Measurements from ENCODE around the gene NSFL1C.

DNA sequence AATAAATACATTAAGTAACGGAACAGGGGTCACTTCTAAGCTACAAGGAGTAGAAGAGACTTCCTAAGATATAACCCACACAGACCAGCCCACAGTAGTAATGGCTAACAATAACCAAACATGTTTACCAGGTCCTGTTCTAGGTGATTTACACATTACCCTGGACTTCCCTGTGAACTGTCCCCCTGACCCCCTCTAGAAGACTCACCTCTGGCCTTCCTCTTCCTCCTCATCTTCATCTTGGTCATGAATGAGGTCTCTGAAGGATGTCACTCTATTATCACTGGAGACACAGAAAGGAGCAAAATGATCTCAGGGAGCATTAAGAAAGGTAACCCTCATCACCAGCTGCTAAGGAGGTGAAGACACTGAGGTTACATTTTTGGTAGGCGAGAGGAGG lies 8.7 kb downstream of the NSFL1C start:
- TF ChIP-seq, protein P1, sequence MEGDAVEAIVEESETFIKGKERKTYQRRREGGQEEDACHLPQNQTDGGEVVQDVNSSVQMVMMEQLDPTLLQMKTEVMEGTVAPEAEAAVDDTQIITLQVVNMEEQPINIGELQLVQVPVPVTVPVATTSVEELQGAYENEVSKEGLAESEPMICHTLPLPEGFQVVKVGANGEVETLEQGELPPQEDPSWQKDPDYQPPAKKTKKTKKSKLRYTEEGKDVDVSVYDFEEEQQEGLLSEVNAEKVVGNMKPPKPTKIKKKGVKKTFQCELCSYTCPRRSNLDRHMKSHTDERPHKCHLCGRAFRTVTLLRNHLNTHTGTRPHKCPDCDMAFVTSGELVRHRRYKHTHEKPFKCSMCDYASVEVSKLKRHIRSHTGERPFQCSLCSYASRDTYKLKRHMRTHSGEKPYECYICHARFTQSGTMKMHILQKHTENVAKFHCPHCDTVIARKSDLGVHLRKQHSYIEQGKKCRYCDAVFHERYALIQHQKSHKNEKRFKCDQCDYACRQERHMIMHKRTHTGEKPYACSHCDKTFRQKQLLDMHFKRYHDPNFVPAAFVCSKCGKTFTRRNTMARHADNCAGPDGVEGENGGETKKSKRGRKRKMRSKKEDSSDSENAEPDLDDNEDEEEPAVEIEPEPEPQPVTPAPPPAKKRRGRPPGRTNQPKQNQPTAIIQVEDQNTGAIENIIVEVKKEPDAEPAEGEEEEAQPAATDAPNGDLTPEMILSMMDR (IDR thresholded peaks at IDR 0.05) = no peak
- no peak for TF ChIP-seq ZFX (IDR thresholded peaks at IDR 0.05; ENCODE audit: borderline replicate concordance)
